GM12864 (cell line): Measurements from ENCODE around the gene MYH14.

ENCODE experiments used
- DNase-seq: peaks from one replicate; pipeline ENCODE4 v3.0.0-alpha.2; 2011; ENCODE audit warnings: low read depth
- H3K4me3 ChIP-seq: 2 replicates; pipeline ENCODE4 v1.5.1; 2011; ENCODE audit warnings: mild to moderate bottlenecking, low read depth, low read length, control low read depth
- CTCF ChIP-seq: IDR thresholded peaks from 2 replicates; pipeline ENCODE4 v1.5.1; 2011; ENCODE audit warnings: low read depth, mild to moderate bottlenecking, moderate library complexity, low read length, control low read depth, inconsistent platforms; ENCODE audit errors: missing control alignments

The MYH14 gene

GRCh38 chr19:50207730-50208129, 4.3 kb downstream of the MYH14 start:
- no peak for DNase-seq
- no peak for TF ChIP-seq CTCF
- no peak overlapping the region for H3K4me3 ChIP-seq

GRCh38 chr19:50209131-50209530, 5.7 kb downstream of the MYH14 start:
- DNase-seq: no peak
- H3K4me3 ChIP-seq: no peak overlapping the region
- TF ChIP-seq CTCF: no peak

GRCh38 chr19:50210425-50210824, 7.0 kb downstream of the MYH14 start:
- no peak for DNase-seq
- no peak for TF ChIP-seq CTCF
- no peak overlapping the region for H3K4me3 ChIP-seq

GRCh38 chr19:50213925-50214324, 10.5 kb downstream of the MYH14 start:
- no peak for DNase-seq
- no peak for TF ChIP-seq CTCF

GRCh38 chr19:50214699-50215543, 11.5 kb downstream of the MYH14 start:
- no peak for DNase-seq
- H3K4me3 ChIP-seq: no peak overlapping the region
- TF ChIP-seq CTCF: no peak

More at GRCh38 chr19:50213925-50214324, 10.5 kb downstream of the MYH14 start:
- H3K4me3 ChIP-seq: no peak overlapping the region

GRCh38 chr19:50215820-50216219, 12.4 kb downstream of the MYH14 start:
- no peak overlapping the region for H3K4me3 ChIP-seq
- no peak for DNase-seq
- TF ChIP-seq CTCF: no peak

- TF ChIP-seq CTCF: no peak
- no peak for DNase-seq
- no peak overlapping the region for H3K4me3 ChIP-seq
Measured at GRCh38 chr19:50221087-50221486, 17.7 kb downstream of the MYH14 start.
